Ovary (tissue), 3 donors: Measurements from ENCODE around the gene GLI3.

Experiments used
- CTCF ChIP-seq, 3 donors: fragments of 450-650 bp in 2 of 3; fragments of 200-600 bp in 1 of 3; IDR thresholded peaks; one replicate each; pipeline versions ENCODE4 v1.5.1 to v1.8.0; 2016 to 2022; ENCODE audit warnings: antibody characterized with exemption in 3 of 3, mild to moderate bottlenecking in 1 of 3
- EP300 ChIP-seq: sonication (generic); formaldehyde crosslinking; IDR thresholded peaks from one replicate; pipeline ENCODE4 v1.6.1; 2017; ENCODE audit warnings: antibody characterized with exemption
- POLR2A ChIP-seq: fragments of 450-650 bp; IDR thresholded peaks from one replicate; pipeline ENCODE4 v1.6.1; 2017; ENCODE audit warnings: antibody characterized with exemption, mild to moderate bottlenecking, moderate library complexity
- donor health status: DM: no; HTN: no; CAD: no.

- TF ChIP-seq POLR2A (no peak), EP300 (no peak), CTCF (IDR thresholded peaks at IDR 0.05) (no peak)
Observed at GRCh38 chr7:42162560-42163325, 74.3 kb downstream of the GLI3 start.
